HG03571 (cell line): ENCODE results near the gene PCDHGB3.

Source experiments
- ATAC-seq: cut with Tn5 transposase; IDR thresholded peaks from one replicate; pipeline ENCODE4 v1.9.1; 2021; ENCODE audit not compliant: unreplicated experiment

The PCDHGB3 gene

GRCh38 chr5:141417494-141418172 is 47.6 kb downstream of the PCDHGB3 start, which contains the start of gene PCDHGB7:
TSS of gene PCDHGB7 (plus strand) at chr5:141417677. CDS start at chr5:141417860, 183 bp downstream.
- peak; percentile 68 for ATAC-seq

- no peak for ATAC-seq
Measured at GRCh38 chr5:141419074-141419880, 49.2 kb downstream of the PCDHGB3 start.

- ATAC-seq = no peak
Measured at GRCh38 chr5:141420855-141421488, 50.9 kb downstream of the PCDHGB3 start, which contains the start of gene PCDHGA11. TSS of gene PCDHGA11 (plus strand) at chr5:141421051. CDS start at chr5:141421228, 177 bp downstream.

GRCh38 chr5:141421489-141421855 is 51.4 kb downstream of the PCDHGB3 start:
- ATAC-seq = no peak
